ENCODE data around the gene SSX2B.
"Not testable (repeated sequence)": the region's sequence is repeated elsewhere in the genome, so short reads cannot be mapped to it uniquely, and the experiment has no call there.

SSX2B gene, protein sequence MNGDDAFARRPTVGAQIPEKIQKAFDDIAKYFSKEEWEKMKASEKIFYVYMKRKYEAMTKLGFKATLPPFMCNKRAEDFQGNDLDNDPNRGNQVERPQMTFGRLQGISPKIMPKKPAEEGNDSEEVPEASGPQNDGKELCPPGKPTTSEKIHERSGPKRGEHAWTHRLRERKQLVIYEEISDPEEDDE

DNA sequence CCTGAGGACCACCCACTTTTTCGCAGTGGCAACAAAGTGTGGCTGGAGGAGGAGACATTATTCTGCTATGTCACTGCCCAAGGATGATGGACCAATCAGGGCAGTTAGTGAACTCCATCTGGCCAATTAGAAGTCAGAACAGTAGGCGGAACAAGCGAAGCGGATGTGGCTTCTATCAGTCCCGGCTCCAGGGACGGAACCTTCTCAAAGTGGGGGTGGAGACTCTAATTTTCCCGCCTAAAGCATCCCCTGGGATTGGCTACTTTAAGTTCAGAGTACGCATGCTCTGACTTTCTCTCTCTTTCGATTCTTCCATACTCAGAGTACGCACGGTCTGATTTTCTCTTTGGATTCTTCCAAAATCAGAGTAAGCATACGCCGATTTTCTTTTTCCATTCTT is at the start of gene SSX2B:
SSX2B (plus strand) TSS at position 301 of the 400 bp plus-strand sequence. CDS start 1,429 bp downstream, outside the sequence.
- H3K4me3 ChIP-seq (ENCODE audit: low read depth, low read length); DNase-seq (ENCODE audit: low read depth, low spot score); in situ Hi-C loops (cut with HindIII; ENCODE audit: low sequenced_read_pairs): not testable (repeated sequence)

DNA sequence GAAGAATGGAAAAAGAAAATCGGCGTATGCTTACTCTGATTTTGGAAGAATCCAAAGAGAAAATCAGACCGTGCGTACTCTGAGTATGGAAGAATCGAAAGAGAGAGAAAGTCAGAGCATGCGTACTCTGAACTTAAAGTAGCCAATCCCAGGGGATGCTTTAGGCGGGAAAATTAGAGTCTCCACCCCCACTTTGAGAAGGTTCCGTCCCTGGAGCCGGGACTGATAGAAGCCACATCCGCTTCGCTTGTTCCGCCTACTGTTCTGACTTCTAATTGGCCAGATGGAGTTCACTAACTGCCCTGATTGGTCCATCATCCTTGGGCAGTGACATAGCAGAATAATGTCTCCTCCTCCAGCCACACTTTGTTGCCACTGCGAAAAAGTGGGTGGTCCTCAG is 44.0 kb upstream of the SSX2B start, which contains the start of gene SSX2:
SSX2 (minus strand) TSS at position 101 of the 400 bp plus-strand sequence. CDS start 1,429 bp downstream, outside the sequence.
- DNase-seq (ENCODE audit: low read depth, low spot score); H3K4me3 ChIP-seq (ENCODE audit: low read depth, low read length); in situ Hi-C loops (cut with HindIII; ENCODE audit: low sequenced_read_pairs): not testable (repeated sequence)

DNA sequence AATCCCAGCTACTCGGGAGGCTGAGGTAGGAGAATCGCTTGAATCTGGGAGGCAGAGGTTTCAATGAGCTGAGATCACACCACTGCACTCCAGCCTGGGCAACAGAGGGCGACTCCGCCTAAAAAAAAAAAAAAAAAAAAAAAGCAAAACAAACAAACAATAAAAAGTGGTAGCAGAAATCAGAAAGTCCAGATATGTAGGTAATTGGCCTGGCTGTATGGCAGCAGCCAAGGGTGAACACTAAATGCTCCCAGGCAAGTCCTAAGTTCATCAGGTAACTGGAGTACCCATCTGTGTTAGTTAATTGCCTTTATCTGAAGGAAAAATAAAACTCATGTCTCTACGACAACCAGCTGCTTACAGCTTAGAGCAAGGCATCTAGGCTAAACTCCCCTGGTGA is 14.9 kb downstream of the SSX2B start:
- DNase-seq (ENCODE audit: low read depth, low spot score); in situ Hi-C loops (cut with HindIII; ENCODE audit: low sequenced_read_pairs); H3K4me3 ChIP-seq (ENCODE audit: low read depth, low read length): not testable (repeated sequence)

DNA sequence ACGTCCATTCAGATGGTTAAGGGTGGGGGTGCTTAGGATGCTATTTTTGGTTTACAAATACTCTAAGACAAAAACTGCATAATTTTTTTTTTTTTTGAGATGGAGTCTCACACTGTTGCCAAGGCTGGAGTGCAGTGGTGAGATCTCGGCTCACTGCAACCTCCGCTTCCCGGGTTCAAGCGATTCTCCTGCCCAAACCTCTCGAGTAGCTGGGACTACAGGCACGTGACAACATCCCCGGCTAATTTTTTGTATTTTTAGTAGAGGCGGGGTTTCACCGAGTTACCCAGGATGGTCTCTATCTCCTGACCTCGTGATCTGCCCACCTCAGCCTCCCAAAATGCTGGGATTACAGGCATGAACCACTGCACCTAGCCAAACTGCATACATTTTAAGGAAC is 22.5 kb downstream of the SSX2B start:
- H3K4me3 ChIP-seq (ENCODE audit: low read depth, low read length); DNase-seq (ENCODE audit: low read depth, low spot score); in situ Hi-C loops (cut with HindIII; ENCODE audit: low sequenced_read_pairs): not testable (repeated sequence)

DNA sequence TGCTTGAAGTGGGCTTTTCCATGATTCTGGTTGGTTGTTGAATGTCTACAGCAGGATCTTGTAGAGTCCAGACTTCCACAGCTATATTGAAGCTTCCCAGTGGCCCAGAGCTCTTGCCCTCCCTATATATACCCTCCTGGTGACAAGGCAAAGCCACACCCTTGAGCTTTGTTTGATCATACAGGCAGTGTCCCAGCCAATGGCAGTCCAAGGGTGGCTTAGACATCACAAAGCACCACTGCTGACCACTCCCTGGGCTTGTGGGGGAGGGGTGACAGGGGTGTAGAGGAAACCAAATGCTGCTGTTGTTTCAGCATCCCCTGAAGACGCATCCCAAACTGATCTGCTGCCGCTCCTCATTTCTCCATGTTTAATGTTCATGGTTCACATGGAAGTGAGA is 46.3 kb downstream of the SSX2B start, which contains the start of gene SPANXN5:
SPANXN5 (minus strand) TSS at position 101 of the 400 bp plus-strand sequence; CDS start at position 22, 79 bp downstream.
- H3K4me3 ChIP-seq (ENCODE audit: low read depth, low read length); in situ Hi-C loops (cut with HindIII; ENCODE audit: low sequenced_read_pairs); DNase-seq (ENCODE audit: low read depth, low spot score): not testable (repeated sequence)

DNA sequence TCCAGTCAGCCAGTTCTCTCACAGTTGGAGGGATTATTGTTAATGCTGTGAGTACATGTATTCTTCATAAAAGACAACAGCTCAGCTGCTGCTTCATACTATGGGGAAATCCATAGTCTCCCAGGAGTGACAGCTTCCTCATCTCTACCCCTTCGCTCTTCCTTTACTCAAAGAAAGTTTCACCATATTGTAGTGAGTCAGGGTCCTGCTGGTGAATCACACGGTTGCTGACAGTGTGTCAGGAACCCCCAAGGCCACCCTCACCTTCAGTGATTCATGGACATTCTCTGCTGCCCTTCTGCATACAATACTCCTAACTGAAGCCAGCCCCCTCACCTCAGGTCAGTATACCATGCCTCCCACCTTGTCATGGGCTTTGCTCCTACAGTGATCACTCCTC is 53.8 kb downstream of the SSX2B start:
- in situ Hi-C loops (cut with HindIII; ENCODE audit: low sequenced_read_pairs); H3K4me3 ChIP-seq (ENCODE audit: low read depth, low read length); DNase-seq (ENCODE audit: low read depth, low spot score): not testable (repeated sequence)

Measured in astrocyte of the spinal cord (primary cell).